GM19467 (cell line): Measurements from ENCODE around the gene SLC6A20.

ENCODE experiments used
- ATAC-seq: cut with Tn5 transposase; IDR thresholded peaks from one replicate; pipeline ENCODE4 v1.9.1; 2021; ENCODE audit warnings: mild to moderate bottlenecking, moderate library complexity; ENCODE audit not compliant: unreplicated experiment

SLC6A20 gene

GRCh38 chr3:45803252-45803935 is 7.1 kb upstream of the SLC6A20 start:
- no peak for ATAC-seq

GRCh38 chr3:45802146-45802545 is 5.8 kb upstream of the SLC6A20 start:
- ATAC-seq, result no peak

GRCh38 chr3:45800611-45801010 is 4.3 kb upstream of the SLC6A20 start:
- no peak for ATAC-seq

GRCh38 chr3:45799586-45799985 is 3.2 kb upstream of the SLC6A20 start:
- ATAC-seq, result no peak

GRCh38 chr3:45798034-45798433 is 1.7 kb upstream of the SLC6A20 start:
- ATAC-seq, result no peak

GRCh38 chr3:45796902-45797637 is 734 bp upstream of the SLC6A20 start:
- no peak for ATAC-seq

- no peak for ATAC-seq
These were observed 841 bp downstream of the SLC6A20 start for GRCh38 chr3:45795509-45795881.

- ATAC-seq, result no peak
These were observed 1.7 kb downstream of the SLC6A20 start for GRCh38 chr3:45794660-45795059.

- no peak for ATAC-seq
These were observed 2.2 kb downstream of the SLC6A20 start for GRCh38 chr3:45794177-45794560.

- ATAC-seq, result no peak
These were observed 2.7 kb downstream of the SLC6A20 start for GRCh38 chr3:45793482-45794176.

- ATAC-seq, result no peak
These were observed 3.7 kb downstream of the SLC6A20 start for GRCh38 chr3:45792516-45793172.

- ATAC-seq, result no peak
These were observed 4.3 kb downstream of the SLC6A20 start for GRCh38 chr3:45792036-45792435.

GRCh38 chr3:45790596-45790995 is 5.7 kb downstream of the SLC6A20 start:
- ATAC-seq, result no peak

- no peak for ATAC-seq
These were observed 7.0 kb downstream of the SLC6A20 start for GRCh38 chr3:45789235-45789812.

- no peak for ATAC-seq
These were observed 8.8 kb downstream of the SLC6A20 start for GRCh38 chr3:45787551-45787950.

- ATAC-seq, result no peak
These were observed 9.4 kb downstream of the SLC6A20 start for GRCh38 chr3:45786801-45787495.

- no peak for ATAC-seq
These were observed 10.7 kb downstream of the SLC6A20 start for GRCh38 chr3:45785605-45786150.

GRCh38 chr3:45783667-45784066 is 12.7 kb downstream of the SLC6A20 start:
- no peak for ATAC-seq

- no peak for ATAC-seq
These were observed 14.0 kb downstream of the SLC6A20 start for GRCh38 chr3:45782381-45782780.

- no peak for ATAC-seq
These were observed 14.5 kb downstream of the SLC6A20 start for GRCh38 chr3:45781841-45782240.
